ENCODE results near the gene NOM1. TPM values are rescaled to one million over a fixed set of nuclear protein-coding genes. Genes with fewer than 3 reads are reported as not detected.
A peak's percentile ranks its signal among the peaks of the same experiment; 100 is the strongest.
"Not testable (repeated sequence)": the region's sequence is repeated elsewhere in the genome, so short reads cannot be mapped to it uniquely, and the experiment has no call there.

The NOM1 gene
- total and polyA plus RNA-seq, 5 donors, result 5.6 to 10.6 (median 7.5) TPM

DNA sequence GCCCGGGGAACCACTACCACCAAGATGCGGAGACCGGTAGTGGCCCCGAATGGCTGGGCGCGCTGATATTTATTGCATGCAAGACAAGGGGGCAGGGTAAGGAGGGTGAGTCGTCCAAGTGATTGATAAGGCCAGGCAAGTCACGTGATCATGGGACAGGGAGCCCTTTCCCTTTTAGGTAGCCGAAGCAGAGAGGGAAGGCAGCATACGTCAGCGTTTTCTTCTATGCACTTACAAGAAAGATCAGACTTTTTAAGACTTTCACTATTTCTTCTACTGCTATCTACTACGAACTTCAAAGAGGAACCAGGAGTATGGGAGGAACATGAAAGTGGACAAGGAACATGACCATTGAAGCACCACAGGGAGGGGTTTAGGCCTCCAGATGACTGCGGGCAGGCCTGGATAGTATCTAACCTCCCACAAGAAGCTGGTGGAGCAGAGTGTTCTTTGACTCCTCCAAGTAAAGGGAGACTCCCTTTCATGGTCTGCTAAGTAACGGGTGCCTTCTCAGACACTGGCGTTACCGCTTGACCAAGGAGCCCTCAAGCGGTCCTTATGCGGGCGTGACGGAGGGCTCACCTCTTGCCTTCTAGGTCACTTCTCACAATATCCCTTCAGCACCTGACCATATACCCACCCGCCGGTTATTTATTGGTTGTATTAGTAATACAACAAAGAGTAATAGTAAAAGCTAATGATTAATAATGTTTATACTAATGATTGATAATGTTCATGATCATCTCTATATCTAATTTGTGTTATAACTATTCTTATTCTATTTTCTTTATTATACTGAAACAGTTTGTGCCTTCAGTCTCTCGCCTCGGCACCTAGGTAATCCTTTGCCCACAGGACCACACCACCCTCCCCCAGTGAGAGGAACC is 28.8 kb upstream of the NOM1 start:
- ATAC-seq; H3K27me3 ChIP-seq (ENCODE audit: control insufficient read depth, insufficient read depth); DNase-seq; H3K9me3 ChIP-seq (ENCODE audit: control insufficient read depth, low read length); H3K4me3 ChIP-seq (ENCODE audit: low read length); H3K4me1 ChIP-seq (ENCODE audit: control insufficient read depth, insufficient read depth, low read length); H3K27ac ChIP-seq (ENCODE audit: low read length); intact Hi-C loops (cut with DNase I): not testable (repeated sequence)
- 83% methylated on average over 24 of the region's 24 CpGs for WGBS

- 74% methylated on average over 6 of the region's 6 CpGs for WGBS
- DNase-seq; H3K27ac ChIP-seq (ENCODE audit: low read length); H3K27me3 ChIP-seq (ENCODE audit: control insufficient read depth, insufficient read depth); H3K4me3 ChIP-seq (ENCODE audit: low read length); ATAC-seq; H3K9me3 ChIP-seq (ENCODE audit: control insufficient read depth, low read length); H3K4me1 ChIP-seq (ENCODE audit: control insufficient read depth, insufficient read depth, low read length); intact Hi-C loops (cut with DNase I): not testable (repeated sequence)
Observed at GRCh38 chr7:156922304-156922703, 27.2 kb upstream of the NOM1 start.

- H3K9me3 ChIP-seq (ENCODE audit: control insufficient read depth, low read length); intact Hi-C loops (cut with DNase I); ATAC-seq; H3K4me1 ChIP-seq (ENCODE audit: control insufficient read depth, insufficient read depth, low read length); H3K27ac ChIP-seq (ENCODE audit: low read length); DNase-seq; H3K27me3 ChIP-seq (ENCODE audit: control insufficient read depth, insufficient read depth); H3K4me3 ChIP-seq (ENCODE audit: low read length): not testable (repeated sequence)
- WGBS, result 90% methylated on average over 12 of the region's 12 CpGs
Observed at GRCh38 chr7:156925821-156926220, 23.7 kb upstream of the NOM1 start.

- intact Hi-C loops (cut with DNase I), result no loop called here
- H3K4me1 ChIP-seq (ENCODE audit: control insufficient read depth, insufficient read depth, low read length), result no peaks in the 10 kb centered on the region
- no peak overlapping the region for H3K4me3 ChIP-seq (ENCODE audit: low read length)
- H3K9me3 ChIP-seq (ENCODE audit: control insufficient read depth, low read length), result no peaks in the 10 kb centered on the region
- no peak overlapping the region for H3K27ac ChIP-seq (ENCODE audit: low read length)
- ATAC-seq, result no peak
- 72% methylated on average over 17 of the region's 17 CpGs for WGBS
- H3K27me3 ChIP-seq (ENCODE audit: control insufficient read depth, insufficient read depth), result no peaks in the 10 kb centered on the region
- no peak for DNase-seq
Observed at GRCh38 chr7:156927571-156928405, 21.7 kb upstream of the NOM1 start.

GRCh38 chr7:156928406-156928747 is 21.1 kb upstream of the NOM1 start:
- H3K4me1 ChIP-seq (ENCODE audit: control insufficient read depth, insufficient read depth, low read length), result no peaks in the 10 kb centered on the region
- H3K27me3 ChIP-seq (ENCODE audit: control insufficient read depth, insufficient read depth), result no peaks in the 10 kb centered on the region
- H3K4me3 ChIP-seq (ENCODE audit: low read length), result no peak overlapping the region
- intact Hi-C loops (cut with DNase I), result no loop called here
- no peak overlapping the region for H3K27ac ChIP-seq (ENCODE audit: low read length)
- no peaks in the 10 kb centered on the region for H3K9me3 ChIP-seq (ENCODE audit: control insufficient read depth, low read length)
- ATAC-seq (no peak), DNase-seq (no peak)
- 41% methylated on average over 5 of the region's 5 CpGs for WGBS

GRCh38 chr7:156929789-156930539 is 19.5 kb upstream of the NOM1 start:
- Histone ChIP-seq H3K27ac (ENCODE audit: low read length) (no peak overlapping the region), H3K27me3 (ENCODE audit: control insufficient read depth, insufficient read depth) (no peaks in the 10 kb centered on the region), H3K4me3 (ENCODE audit: low read length) (no peak overlapping the region), H3K9me3 (ENCODE audit: control insufficient read depth, low read length) (no peaks in the 10 kb centered on the region), H3K4me1 (ENCODE audit: control insufficient read depth, insufficient read depth, low read length) (no peaks in the 10 kb centered on the region)
- intact Hi-C loops (cut with DNase I), result no loop called here
- WGBS, result 70% methylated on average over 16 of the region's 16 CpGs
- ATAC-seq (no peak), DNase-seq (no peak)

GRCh38 chr7:156932006-156932405 is 17.5 kb upstream of the NOM1 start:
- peak in 1 of 2 donors; percentile 63 for ATAC-seq

DNA sequence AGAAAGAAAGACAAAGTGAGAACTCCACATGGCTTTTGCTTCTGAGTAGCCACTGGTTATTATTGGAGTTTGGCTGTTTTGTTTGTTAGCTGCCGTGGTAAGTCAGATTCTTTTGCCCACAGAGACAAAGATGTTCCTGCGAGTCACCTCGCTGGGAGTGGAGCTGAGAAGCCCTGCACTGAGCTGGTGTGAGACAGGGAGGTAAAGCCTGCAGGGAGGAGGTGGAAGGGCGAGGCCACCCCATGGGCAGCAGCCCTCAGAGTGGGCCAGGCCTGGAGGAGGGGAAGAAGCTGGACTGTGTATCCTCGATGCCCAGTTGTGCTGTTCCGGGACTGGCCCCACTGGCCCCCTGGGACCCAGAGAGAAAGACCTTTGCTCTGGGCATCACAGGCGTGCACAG is 14.3 kb upstream of the NOM1 start:
- WGBS, result 84% methylated on average over 7 of the region's 7 CpGs
- no peak overlapping the region for H3K27ac ChIP-seq (ENCODE audit: low read length)
- no peaks in the 10 kb centered on the region for H3K27me3 ChIP-seq (ENCODE audit: control insufficient read depth, insufficient read depth)
- no peak overlapping the region for H3K4me3 ChIP-seq (ENCODE audit: low read length)
- DNase-seq (no peak), ATAC-seq (no peak)
- no peaks in the 10 kb centered on the region for H3K9me3 ChIP-seq (ENCODE audit: control insufficient read depth, low read length)
- H3K4me1 ChIP-seq (ENCODE audit: control insufficient read depth, insufficient read depth, low read length), result no peaks in the 10 kb centered on the region
- intact Hi-C loops (cut with DNase I), result no loop called here

More at GRCh38 chr7:156932006-156932405, 17.5 kb upstream of the NOM1 start:
- no peak for DNase-seq
- Histone ChIP-seq H3K4me1 (ENCODE audit: control insufficient read depth, insufficient read depth, low read length) (no peaks in the 10 kb centered on the region), H3K9me3 (ENCODE audit: control insufficient read depth, low read length) (no peaks in the 10 kb centered on the region), H3K4me3 (ENCODE audit: low read length) (no peak overlapping the region), H3K27me3 (ENCODE audit: control insufficient read depth, insufficient read depth) (no peaks in the 10 kb centered on the region), H3K27ac (ENCODE audit: low read length) (no peak overlapping the region)
- 19% methylated on average over 7 of the region's 7 CpGs for WGBS
- intact Hi-C loops (cut with DNase I), result no loop called here

DNA sequence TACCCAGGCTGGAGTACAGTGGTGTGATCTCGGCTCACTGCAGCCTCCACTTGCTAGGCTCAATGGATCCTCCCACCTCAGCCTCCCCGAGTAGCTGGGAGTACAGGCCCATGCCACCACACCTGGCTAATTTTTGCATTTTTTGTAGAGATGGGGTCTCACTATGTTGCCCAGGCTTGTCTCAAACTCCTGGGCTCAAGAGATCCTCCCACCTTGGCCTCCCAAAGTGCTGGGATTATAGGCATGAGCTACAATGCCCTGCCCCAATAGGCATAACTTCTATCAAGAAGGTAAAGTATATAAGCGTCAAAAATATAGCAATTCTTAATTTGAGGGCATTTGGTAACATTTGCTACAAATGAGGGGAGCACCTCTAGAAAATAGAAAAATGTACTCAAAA is 12.7 kb upstream of the NOM1 start:
- ATAC-seq; H3K4me3 ChIP-seq (ENCODE audit: low read length); H3K27ac ChIP-seq (ENCODE audit: low read length); H3K4me1 ChIP-seq (ENCODE audit: control insufficient read depth, insufficient read depth, low read length); H3K9me3 ChIP-seq (ENCODE audit: control insufficient read depth, low read length); DNase-seq; intact Hi-C loops (cut with DNase I); H3K27me3 ChIP-seq (ENCODE audit: control insufficient read depth, insufficient read depth): not testable (repeated sequence)
- 88% methylated on average over 3 of the region's 3 CpGs for WGBS

GRCh38 chr7:156940421-156941122 is 8.9 kb upstream of the NOM1 start:
- H3K4me3 ChIP-seq (ENCODE audit: low read length), result no peak overlapping the region
- no peaks in the 10 kb centered on the region for H3K9me3 ChIP-seq (ENCODE audit: control insufficient read depth, low read length)
- intact Hi-C loops (cut with DNase I), result no loop called here
- H3K27ac ChIP-seq (ENCODE audit: low read length), result no peak overlapping the region
- DNase-seq (no peak), ATAC-seq (no peak)
- no peaks in the 10 kb centered on the region for H3K27me3 ChIP-seq (ENCODE audit: control insufficient read depth, insufficient read depth)
- no peaks in the 10 kb centered on the region for H3K4me1 ChIP-seq (ENCODE audit: control insufficient read depth, insufficient read depth, low read length)
- 97% methylated on average over 57 of the region's 57 CpGs for WGBS
